WTC11 (cell line): ENCODE measurements around the gene TAPT1. TPM values are rescaled to one million over a fixed set of nuclear protein-coding genes. Genes with fewer than 3 reads are reported as not detected.

ENCODE experiments used
- ATAC-seq: fragments of 200-7000 bp; cut with Tn5 transposase; 2 replicates; pipeline ENCODE4 v1.10.0; 2021; ENCODE audit warnings: mild to moderate bottlenecking, moderate library complexity
- CTCF ChIA-PET: fragments of 300-600 bp; sonication (Branson Sonifier 250); formaldehyde crosslinking; loops from one replicate; lab custom pipeline; 2021; ENCODE audit warnings: antibody characterized with exemption; lab: Charles Lee
- POLR2A ChIA-PET: fragments of 350-600 bp; sonication (Branson Sonifier 250); formaldehyde crosslinking; loops from one replicate; lab custom pipeline; 2021; ENCODE audit warnings: antibody characterized with exemption; lab: Charles Lee
- DNase-seq: peaks from one replicate; pipeline ENCODE4 v3.0.0; 2021; ENCODE audit warnings: low spot score
- H3K27ac Mint-ChIP-seq: 2 replicates; pipeline ENCODE4 v1.8.0; 2021; ENCODE audit warnings: mixed read lengths
- H3K27me3 Mint-ChIP-seq: 2 replicates; pipeline ENCODE4 v1.8.0; 2021; ENCODE audit warnings: low read depth, mild to moderate bottlenecking, moderate library complexity, mixed read lengths
- H3K36me3 Mint-ChIP-seq: 2 replicates; pipeline ENCODE4 v1.8.0; 2021; ENCODE audit warnings: mixed read lengths
- H3K4me1 Mint-ChIP-seq: 2 replicates; pipeline ENCODE4 v1.8.0; 2022; ENCODE audit warnings: mixed read lengths
- H3K4me3 Mint-ChIP-seq: 2 replicates; pipeline ENCODE4 v1.8.0; 2021; ENCODE audit warnings: mild to moderate bottlenecking, moderate library complexity, mixed read lengths
- H3K9me3 Mint-ChIP-seq: 2 replicates; pipeline ENCODE4 v1.8.0; 2021; ENCODE audit warnings: mixed read lengths
- ARID4B ChIP-seq: sonication (generic); formaldehyde crosslinking; IDR thresholded peaks from 2 replicates; pipeline ENCODE4 v1.8.0; 2023; ENCODE audit warnings: missing genetic modification reagents, mild to moderate bottlenecking, borderline replicate concordance
- ATF1 ChIP-seq: sonication (generic); formaldehyde crosslinking; IDR thresholded peaks from 2 replicates; pipeline ENCODE4 v1.8.1; 2023; ENCODE audit warnings: mild to moderate bottlenecking, moderate library complexity, missing genetic modification reagents
- CDX4 ChIP-seq: fragments of 250-450 bp; sonication (Bioruptor Pico); IDR thresholded peaks from 2 replicates; pipeline ENCODE4 v1.9.0; 2021; ENCODE audit warnings: moderate library complexity, mild to moderate bottlenecking, inconsistent platforms, borderline replicate concordance
- CREB1 ChIP-seq: sonication (generic); formaldehyde crosslinking; IDR thresholded peaks from 2 replicates; pipeline ENCODE4 v1.8.0; 2023; ENCODE audit warnings: mild to moderate bottlenecking, missing genetic modification reagents
- EMX1 ChIP-seq: fragments of 250-450 bp; sonication (Bioruptor Pico); IDR thresholded peaks from 2 replicates; pipeline ENCODE4 v1.8.0; 2021; ENCODE audit warnings: mild to moderate bottlenecking
- FOXP1 ChIP-seq: sonication (generic); formaldehyde crosslinking; IDR thresholded peaks from 2 replicates; pipeline ENCODE4 v1.8.0; 2022; ENCODE audit warnings: missing genetic modification reagents, mild to moderate bottlenecking, moderate library complexity, borderline replicate concordance
- HMGA2 ChIP-seq: fragments of 250-450 bp; sonication (Bioruptor Pico); IDR thresholded peaks from 2 replicates; pipeline ENCODE4 v1.4.0; 2021; ENCODE audit warnings: mild to moderate bottlenecking, moderate library complexity
- MYBL2 ChIP-seq: sonication (generic); formaldehyde crosslinking; IDR thresholded peaks from 2 replicates; pipeline ENCODE4 v1.8.1; 2023; ENCODE audit warnings: mild to moderate bottlenecking, moderate library complexity, missing genetic modification reagents
- NR1H2 ChIP-seq: sonication (generic); formaldehyde crosslinking; IDR thresholded peaks from 2 replicates; pipeline ENCODE4 v1.9.0; 2021; ENCODE audit warnings: mild to moderate bottlenecking, moderate library complexity, missing genetic modification reagents
- PRDM15 ChIP-seq: sonication (generic); formaldehyde crosslinking; IDR thresholded peaks from 2 replicates; pipeline ENCODE4 v1.8.0; 2022; ENCODE audit warnings: missing genetic modification reagents
- SMAD4 ChIP-seq: sonication (generic); formaldehyde crosslinking; IDR thresholded peaks from 2 replicates; pipeline ENCODE4 v1.8.0; 2022; ENCODE audit warnings: mild to moderate bottlenecking, missing genetic modification reagents
- TCF7 ChIP-seq: sonication (generic); formaldehyde crosslinking; IDR thresholded peaks from 2 replicates; pipeline ENCODE4 v1.8.0; 2022; ENCODE audit warnings: mild to moderate bottlenecking, low read depth, missing genetic modification reagents, moderate library complexity
- ZBTB43 ChIP-seq: sonication (generic); formaldehyde crosslinking; IDR thresholded peaks from 2 replicates; pipeline ENCODE4 v1.8.1; 2023; ENCODE audit warnings: mild to moderate bottlenecking, missing genetic modification reagents
- ZMAT4 ChIP-seq: fragments of 250-450 bp; sonication (Bioruptor Pico); IDR thresholded peaks from 2 replicates; pipeline ENCODE4 v1.9.0; 2021; ENCODE audit warnings: mild to moderate bottlenecking
- ZNF219 ChIP-seq: sonication (generic); formaldehyde crosslinking; IDR thresholded peaks from 2 replicates; pipeline ENCODE4 v1.8.0; 2023; ENCODE audit warnings: missing genetic modification reagents, mild to moderate bottlenecking, borderline replicate concordance
- ZNF232 ChIP-seq: sonication (generic); formaldehyde crosslinking; IDR thresholded peaks from 2 replicates; pipeline ENCODE4 v1.8.0; 2022; ENCODE audit warnings: mild to moderate bottlenecking, missing genetic modification reagents
- ZNF263 ChIP-seq: sonication (generic); formaldehyde crosslinking; IDR thresholded peaks from 2 replicates; pipeline ENCODE4 v1.8.1; 2022; ENCODE audit warnings: low read depth, mild to moderate bottlenecking, moderate library complexity, missing genetic modification reagents
- ZNF416 ChIP-seq: fragments of 250-450 bp; sonication (Bioruptor Pico); IDR thresholded peaks from 2 replicates; pipeline ENCODE4 v1.9.0; 2021; ENCODE audit warnings: mild to moderate bottlenecking, inconsistent platforms
- total RNA-seq: library from RNA; stranded (reverse); gene quantifications from 3 replicates; pipeline ENCODE4 v1.2.3, GENCODE V29; 2021
- TF ChIP-seq, protein P1 (sequence below): sonication (generic); formaldehyde crosslinking; IDR thresholded peaks from 2 replicates; pipeline ENCODE4 v1.8.0; 2023; ENCODE audit warnings: missing genetic modification reagents

TAPT1 gene
- total RNA-seq, 1 experiment from 2014 or later, result 12.4 TPM

- CTCF ChIA-PET, result interaction anchor here (0.6 kb wide), 1 partner anchor 217 kb away, joined by 3 read pairs; no protein-coding TSS in a partner anchor
- POLR2A ChIA-PET, result interaction anchor here (0.6 kb wide), 1 partner anchor 240 kb away, joined by 4 read pairs; no protein-coding TSS in a partner anchor
- TF ChIP-seq ZNF232 (CRISPR knock-in tag) (no peak), EMX1 (CRISPR knock-in tag) (no peak), NR1H2 (CRISPR knock-in tag) (no peak), ZNF219 (no peak), SMAD4 (CRISPR knock-in tag) (no peak), CREB1 (no peak), MYBL2 (CRISPR knock-in tag) (no peak), FOXP1 (CRISPR knock-in tag) (no peak), ZNF416 (CRISPR knock-in tag) (no peak), ZNF263 (no peak), ZBTB43 (no peak), CDX4 (CRISPR knock-in tag) (no peak), HMGA2 (no peak), ARID4B (CRISPR knock-in tag) (no peak), ATF1 (no peak), ZMAT4 (CRISPR knock-in tag) (no peak), TCF7 (CRISPR knock-in tag) (no peak), PRDM15 (CRISPR knock-in tag) (no peak)
- TF ChIP-seq, protein P1, sequence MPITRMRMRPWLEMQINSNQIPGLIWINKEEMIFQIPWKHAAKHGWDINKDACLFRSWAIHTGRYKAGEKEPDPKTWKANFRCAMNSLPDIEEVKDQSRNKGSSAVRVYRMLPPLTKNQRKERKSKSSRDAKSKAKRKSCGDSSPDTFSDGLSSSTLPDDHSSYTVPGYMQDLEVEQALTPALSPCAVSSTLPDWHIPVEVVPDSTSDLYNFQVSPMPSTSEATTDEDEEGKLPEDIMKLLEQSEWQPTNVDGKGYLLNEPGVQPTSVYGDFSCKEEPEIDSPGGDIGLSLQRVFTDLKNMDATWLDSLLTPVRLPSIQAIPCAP (CRISPR knock-in tag), result no peak
- Mint-ChIP-seq H3K4me3 (no peak overlapping the region), H3K27ac (no peak overlapping the region), H3K36me3 (no peaks in the 10 kb centered on the region), H3K9me3 (no peaks in the 10 kb centered on the region), H3K4me1 (no peaks in the 10 kb centered on the region), H3K27me3 (no peaks in the 10 kb centered on the region)
- ATAC-seq (no peak), DNase-seq (no peak)
These were observed 41.4 kb upstream of the TAPT1 start for GRCh38 chr4:16267639-16268038.
